GM18517 (cell line): Measurements from ENCODE around the gene ADAMTS6.

ENCODE experiments used
- ATAC-seq: cut with Tn5 transposase; IDR thresholded peaks from one replicate; pipeline ENCODE4 v1.9.1; 2021; ENCODE audit warnings: mild to moderate bottlenecking, moderate library complexity; ENCODE audit not compliant: unreplicated experiment

Gene ADAMTS6

DNA sequence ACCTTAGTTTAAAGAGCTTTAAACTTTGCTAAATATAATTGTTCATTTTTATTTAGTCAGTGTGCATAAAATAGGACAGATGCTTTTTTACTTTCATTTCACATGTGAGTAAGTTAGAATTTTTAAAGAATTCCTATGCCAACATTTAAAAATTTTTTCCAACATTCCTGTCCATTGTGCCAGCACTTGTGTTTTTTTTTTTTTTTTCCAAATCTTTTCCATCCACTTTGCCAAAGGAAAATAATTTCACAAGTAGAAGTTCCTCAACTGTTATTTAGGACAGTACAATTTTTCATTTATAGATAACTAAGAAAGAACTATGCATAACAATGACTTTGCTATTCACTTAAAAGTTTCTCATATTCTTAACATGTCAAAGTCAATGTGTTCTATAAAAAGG is 189.5 kb downstream of the ADAMTS6 start:
- ATAC-seq, result no peak

DNA sequence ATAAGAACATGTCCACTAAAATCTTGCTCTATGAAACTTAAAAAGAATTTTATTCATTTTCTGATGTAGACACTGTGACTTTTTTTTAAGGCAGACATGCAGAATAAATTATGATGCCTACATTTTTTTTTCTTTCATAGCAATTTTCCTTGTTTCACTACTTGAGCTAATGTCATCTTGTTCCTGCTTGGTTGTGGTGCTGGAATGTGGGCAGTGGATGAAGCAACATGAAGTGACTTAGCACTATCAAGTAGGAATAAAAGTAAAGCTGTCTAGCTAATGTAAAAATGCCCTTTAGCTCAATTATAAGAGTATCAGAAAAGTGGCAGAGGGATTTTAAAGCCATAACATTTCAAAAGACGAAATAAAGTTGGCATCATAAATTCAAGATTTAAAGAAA is 191.0 kb downstream of the ADAMTS6 start:
- ATAC-seq, result no peak

DNA sequence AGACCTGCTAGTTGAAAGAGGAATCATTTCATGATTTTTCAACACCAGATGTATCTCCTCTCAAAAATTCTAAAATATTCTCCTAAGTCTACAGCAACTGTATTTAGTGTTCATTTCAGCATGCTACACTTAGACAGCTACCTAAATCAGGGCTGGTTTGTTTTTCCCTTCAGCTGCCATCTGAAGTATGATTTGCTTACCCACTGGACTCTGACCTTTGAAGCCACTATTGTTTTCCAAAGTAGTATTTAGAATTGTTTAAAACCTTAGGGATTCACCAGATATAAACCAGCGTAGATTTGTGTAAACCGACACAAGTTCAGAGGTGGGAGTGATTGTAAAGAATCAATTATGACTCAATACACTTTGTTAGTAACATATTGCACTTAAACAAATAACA is 193.1 kb downstream of the ADAMTS6 start:
- ATAC-seq, result no peak

DNA sequence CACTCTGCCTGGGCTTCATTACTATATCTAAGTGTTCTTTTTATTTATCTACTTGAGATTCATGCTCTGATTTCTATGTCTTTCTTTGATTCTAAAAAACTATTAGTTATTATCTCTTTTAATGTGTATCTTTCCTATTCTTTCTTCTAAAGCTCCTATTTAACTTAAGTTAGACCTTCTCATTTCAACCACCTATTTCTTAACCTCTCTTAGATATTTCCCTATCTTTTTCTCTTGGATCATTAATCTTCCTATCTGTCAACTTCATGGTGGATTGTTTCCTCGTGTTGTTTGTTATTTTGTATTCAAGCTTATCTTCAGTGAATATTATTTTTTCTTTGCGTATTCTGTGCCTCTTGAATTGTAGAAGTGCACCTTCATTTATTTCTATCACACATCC is 202.1 kb downstream of the ADAMTS6 start:
- ATAC-seq, result no peak

DNA sequence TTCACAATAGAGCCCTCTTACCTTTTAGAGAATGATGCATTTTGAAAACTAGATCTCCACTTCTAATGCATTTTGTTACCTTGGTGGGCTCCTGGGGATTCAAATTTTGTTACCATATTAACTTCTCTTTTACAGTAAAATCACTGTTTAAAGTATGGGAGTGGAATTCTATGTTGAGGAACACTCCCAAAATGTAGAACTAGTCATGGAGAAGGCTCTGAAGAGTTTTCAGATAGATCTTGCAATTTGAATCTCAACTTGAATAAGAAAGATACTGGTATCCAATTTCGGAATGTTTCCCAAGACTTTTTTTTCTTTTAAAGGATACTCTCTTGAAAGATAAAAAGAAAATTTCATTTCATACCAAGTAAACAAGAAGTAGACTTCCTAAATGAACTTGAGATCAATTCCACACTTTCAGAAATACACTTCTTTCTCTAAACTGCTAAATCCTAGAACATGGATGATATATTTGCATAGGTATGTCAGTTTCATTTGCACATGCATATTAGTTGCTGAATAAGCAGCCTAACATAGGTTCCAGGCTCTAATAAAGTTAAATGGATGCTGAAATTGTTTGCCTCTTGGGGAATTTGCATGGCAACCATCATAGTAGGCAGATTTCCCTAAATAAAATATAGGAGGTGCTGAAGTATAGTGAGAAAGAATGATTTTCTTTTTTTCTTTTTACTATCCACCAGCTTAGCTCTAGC is 205.4 kb downstream of the ADAMTS6 start:
- ATAC-seq, result no peak

DNA sequence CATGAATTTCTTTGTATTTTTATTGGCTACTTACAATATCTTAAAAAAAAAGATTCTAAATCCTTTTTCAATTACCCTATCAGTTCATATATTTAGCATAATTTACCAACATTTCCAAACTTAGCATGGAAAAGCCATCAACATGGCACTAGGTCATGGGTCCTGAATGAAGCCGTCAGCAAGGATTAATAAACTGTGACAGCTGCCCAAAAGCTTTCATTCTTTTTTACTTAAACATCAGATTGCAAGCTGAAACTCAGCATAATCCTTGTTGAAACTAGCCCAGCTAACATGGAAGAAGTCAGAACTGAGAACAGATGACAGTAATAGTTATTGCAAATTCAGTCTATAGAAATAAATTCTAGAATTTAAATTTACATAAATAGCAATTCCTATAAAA is 209.8 kb downstream of the ADAMTS6 start:
- no peak for ATAC-seq

DNA sequence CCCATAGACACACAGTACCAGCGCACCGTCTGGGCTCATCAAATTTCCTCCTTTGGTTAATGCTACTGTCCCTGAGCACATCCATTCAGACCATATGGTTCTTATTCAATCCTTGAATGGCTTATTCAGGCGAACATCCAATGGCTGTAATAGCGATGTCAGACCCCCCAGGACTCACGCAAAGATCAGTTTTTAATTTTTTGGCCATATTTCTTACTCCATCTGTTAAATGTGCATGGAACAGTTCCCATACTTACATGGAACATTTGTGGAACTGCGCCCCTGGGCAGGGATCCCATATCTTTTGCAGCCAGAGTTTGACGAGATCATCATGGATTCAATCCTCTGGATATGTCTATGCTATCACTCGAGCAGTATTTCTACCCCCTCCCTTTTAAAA is 213.2 kb downstream of the ADAMTS6 start:
- ATAC-seq, result no peak

DNA sequence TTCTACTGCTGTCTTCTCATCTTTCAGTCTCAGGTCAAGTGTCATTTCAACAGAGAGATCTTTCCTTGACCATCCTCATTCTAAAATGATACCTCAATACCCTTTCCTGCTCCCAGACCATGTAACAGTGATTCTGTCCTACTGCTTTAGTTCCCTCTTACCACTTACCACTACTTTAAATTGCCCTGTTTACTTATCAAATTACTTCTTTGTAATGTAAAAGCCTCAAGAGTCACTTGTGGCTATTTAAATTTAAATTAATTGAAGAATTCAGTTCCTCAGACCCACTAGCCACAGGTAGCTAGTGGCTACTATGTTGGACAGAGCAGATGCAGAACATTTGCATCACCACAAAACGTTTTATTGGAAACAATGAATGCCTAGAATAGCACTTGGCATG is 217.3 kb downstream of the ADAMTS6 start:
- ATAC-seq, result no peak

DNA sequence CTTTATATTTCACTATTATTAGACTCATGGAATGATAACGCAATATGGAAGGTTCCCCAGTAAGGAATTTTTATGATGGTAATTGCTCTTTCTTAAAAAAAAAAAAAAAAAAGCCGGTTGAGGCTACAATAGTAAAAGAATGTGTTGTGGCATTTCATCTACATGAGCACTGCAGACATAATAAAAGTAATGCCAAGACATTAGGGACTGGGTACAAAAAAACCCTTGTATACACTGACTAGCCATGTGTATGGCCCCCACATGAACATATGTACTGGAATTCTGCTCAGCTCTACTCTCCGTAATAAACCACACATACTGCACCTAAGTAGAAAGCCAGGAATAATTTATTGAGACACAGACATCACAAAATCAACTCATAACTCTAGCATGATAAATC is 218.4 kb downstream of the ADAMTS6 start:
- ATAC-seq, result no peak

DNA sequence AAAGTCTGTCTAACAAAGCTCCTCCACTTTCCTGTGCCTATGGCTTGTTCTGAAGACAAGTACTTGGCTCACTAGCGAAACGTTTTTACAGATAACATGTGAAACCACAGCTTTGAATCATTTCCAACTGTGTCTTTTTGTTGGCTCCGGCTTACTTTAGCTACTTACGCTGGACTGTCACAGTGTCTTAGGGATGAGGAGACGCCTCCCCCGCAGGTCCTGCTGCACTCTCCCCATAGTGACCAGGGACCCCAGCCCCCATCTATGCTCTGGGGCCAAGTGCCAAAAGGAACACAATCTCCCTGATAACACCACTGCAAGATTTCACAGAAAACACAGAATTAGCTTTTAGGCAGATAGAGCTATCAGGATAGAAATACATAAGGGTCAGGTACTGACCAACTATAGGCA is 219.1 kb downstream of the ADAMTS6 start:
- ATAC-seq, result no peak

DNA sequence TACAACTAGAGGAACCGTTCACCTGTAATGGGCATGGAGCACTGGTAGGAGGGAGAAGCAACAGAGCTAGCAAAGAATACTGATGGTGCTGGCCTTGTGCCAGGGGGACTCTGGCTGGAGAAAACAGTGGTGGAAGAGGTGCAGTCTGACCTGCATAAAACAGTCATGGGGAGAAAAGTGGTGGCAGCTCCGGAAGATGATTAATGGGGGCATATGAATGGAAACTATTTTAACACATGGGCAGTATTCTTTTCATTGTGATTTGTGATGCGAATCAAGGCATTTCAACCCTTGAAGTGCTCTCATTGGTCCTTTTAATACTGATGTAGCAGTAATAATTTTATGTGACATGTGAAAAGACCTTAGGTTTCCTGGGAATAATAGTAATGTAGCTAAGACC is 219.6 kb downstream of the ADAMTS6 start:
- no peak for ATAC-seq

DNA sequence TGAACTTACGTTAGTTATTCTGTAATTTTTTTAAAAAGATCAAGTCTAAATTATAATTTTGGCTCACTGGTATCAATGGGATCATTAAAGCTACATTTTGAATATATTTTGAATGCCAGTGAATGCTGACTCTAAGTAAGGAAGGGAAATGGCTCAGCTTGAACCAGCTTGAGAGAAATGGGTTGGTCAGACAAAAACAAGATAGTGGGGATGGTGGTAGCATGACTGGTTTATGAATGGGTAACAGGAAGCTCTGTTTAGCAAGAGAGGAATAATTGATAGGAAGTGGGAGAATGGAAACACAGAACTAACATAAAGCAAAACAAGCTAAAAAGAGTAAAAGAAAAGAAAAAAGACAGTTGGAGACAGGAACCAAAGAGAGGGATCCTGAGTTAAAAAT is 220.2 kb downstream of the ADAMTS6 start:
- ATAC-seq, result no peak

DNA sequence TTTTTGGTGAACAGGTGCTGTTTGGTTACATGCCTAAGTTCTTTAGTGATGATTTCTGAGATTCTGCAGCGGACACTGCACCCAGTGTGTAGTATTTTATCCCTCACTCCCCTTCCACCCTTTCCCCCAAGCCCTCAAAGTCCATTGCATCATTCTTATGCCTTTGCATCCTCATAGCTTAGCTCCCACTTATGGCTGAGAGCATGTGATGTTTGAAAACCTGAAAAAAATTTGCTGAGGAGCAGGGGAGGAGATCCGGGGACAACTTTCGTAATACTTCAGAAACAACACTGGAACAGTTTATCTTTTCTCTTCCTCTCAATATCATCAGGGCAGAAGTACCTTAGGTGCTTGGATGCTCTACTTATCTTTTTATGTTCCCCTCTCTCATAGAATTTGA is 226.4 kb downstream of the ADAMTS6 start:
- no peak for ATAC-seq

DNA sequence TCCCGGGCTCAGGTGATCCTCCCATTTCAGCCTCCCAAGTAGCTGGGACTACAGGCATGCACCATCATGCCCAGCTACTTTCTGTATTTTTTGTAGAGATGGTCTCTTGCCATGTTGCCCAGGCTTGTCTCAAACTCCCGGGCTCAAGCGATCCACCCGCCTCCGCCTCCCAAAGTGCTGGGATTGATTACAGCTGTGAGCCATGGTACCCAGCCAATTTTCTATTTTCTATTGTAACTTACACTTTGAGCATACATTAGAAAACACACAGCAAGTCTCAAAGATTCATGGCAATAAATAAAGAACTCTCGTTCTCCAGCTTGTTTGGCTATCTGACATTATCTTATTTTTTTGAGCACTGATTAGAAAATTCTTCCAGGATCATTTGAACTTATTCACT is 228.7 kb downstream of the ADAMTS6 start:
- no peak for ATAC-seq

DNA sequence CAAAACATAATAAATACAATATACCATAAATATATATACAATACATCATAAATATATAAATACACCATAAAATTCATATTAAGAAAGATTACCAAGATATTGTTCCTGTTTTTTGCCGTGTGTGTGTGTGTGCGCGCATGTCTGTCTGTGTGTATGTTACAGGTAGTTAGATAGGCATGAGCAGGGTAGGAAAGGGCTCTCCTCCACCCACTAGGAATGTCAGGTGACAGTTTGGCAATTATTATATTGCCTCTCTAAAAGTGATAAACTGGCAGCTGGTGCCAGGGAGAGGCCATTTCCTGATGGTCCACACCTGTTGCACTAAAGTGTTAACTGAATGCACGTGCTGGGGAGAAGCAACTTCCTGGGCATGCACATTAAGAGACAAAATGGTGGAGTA is 232.8 kb downstream of the ADAMTS6 start:
- ATAC-seq, result no peak

DNA sequence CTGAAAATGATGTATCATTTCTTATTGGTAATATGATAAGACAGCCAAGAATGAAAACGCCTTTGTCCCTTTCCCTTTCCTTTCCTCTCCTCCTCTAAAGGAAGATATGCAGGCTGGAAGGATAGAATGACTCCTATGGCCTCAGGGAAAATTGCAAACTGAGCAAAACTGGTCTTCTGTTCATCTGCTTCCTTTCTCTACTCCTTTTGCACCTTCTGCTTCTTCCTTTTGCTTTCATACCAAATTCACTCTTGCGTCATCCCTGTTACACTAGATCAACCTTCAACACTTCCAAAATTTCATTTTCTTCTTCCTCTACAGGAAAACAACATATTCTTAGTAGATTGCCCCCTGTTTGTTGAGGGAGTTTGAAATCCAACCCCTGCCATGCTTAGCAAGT is 234.1 kb downstream of the ADAMTS6 start:
- ATAC-seq, result no peak

DNA sequence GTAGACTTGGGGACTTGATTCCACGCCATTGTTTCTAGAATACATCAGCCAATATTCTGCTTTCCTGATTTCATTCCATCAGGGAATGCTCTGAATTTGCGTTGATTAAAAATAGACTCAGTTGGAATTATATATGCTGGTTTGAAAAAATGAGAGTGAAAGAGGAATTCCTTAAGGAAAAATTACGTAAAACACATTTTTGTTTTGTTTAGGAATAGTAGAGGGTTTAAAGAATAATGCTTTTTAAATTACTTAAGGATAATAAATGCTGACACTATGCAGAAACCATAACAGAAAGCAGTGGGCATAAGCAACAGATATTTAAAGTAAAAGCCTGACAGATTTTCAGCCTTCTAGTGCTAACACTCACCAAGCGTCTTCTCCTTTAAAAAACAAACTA is 235.0 kb downstream of the ADAMTS6 start:
- no peak for ATAC-seq

DNA sequence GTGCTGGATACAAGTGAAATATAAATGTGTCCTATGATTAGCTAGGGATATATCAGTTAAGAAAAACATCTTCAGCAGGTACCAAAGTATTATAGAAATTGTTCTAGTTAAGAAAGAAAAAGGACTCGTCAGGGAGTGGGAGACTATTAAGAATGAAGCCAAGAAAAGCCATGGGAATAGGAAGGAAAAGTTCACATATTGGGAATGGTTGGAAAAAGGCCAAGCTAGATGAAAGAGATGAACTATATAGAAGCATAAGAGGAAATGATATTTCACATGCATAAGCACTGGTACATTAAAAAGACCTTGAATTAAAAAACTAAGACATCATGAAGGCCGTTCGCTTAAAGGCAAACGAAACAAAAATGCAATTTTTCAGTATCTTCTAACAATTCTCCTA is 237.7 kb downstream of the ADAMTS6 start:
- no peak for ATAC-seq

DNA sequence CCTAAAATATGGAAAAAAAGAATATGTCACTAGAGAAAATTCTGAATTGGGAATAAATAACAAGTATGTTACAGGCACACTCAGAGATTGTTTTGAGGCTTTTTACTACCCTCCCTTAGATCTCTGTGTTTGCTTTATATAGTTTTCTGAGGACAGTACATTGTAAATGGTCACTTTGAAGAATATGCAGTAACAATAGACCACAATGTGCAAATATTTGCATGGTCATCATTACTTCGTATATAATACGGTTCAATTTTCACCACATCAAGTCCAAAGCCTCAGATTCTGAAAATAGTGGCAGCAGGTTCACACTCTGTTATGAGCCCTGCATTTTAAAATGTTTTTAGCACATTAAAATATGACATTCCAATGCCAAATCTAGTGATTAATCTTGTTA is 238.6 kb downstream of the ADAMTS6 start:
- ATAC-seq, result no peak

DNA sequence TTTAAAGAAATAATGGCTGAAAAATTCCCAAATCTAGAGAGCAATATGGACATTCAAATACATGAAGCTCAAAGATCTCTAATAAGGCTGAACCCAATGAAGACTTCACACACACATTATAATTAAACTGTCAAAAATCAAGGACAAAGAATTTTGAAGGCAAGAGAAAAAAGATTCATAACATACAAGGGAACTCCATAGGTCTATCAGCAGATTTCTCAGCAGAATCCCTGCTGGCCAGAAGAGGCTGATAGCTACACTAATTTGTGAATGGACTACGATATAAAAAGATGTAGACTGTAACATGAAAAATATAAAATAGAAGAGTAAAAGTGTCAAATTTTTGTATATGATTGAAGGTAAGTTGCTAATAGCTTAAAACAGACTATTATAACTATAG is 251.9 kb downstream of the ADAMTS6 start:
- ATAC-seq, result no peak

DNA sequence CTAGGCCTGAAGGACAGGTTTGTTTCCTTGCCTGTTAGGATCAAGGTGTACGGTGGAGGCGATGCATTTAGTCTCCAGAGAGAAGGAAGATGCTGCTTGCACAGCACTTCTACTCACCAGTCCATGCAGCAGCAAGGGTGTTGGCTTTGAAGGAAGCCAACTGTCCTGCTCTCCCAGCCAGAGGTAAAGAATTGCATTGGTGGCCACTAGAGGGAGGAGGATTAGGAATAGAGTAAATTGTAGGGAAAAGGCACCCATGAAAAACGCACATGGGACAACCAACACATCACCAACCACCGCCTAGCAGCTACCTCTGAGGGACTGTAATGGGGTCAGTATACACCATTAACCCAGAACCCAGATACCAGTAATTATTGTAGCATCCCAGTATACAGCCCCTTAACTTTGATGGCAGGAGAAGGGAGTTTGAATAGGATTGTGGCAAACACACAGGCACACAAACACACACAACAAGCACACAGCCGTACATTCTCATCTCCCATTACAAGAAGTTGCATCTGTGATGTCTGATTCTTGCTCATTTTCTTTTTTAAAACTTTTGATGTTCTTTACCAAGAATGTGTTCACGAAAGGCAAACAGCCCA is 267.7 kb downstream of the ADAMTS6 start:
- ATAC-seq, result no peak

DNA sequence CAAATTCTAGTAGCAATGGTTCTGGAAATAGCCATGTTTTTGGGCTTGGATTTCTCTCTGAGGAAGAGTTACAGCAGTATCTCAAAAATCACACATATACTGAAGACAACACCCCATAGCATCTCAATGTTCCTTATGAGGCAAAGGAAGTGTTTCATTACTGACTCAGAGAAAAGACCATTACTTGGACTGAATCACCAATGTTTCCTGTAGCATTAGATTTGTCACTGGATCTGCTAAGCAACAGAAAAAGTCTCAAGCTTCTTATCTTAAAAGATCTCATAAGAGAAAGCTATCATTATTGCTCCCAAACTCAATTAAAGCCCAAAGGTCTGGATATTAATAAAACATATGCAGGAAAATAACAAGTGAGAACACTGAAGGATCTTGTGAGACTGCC is 272.4 kb downstream of the ADAMTS6 start:
- no peak for ATAC-seq

DNA sequence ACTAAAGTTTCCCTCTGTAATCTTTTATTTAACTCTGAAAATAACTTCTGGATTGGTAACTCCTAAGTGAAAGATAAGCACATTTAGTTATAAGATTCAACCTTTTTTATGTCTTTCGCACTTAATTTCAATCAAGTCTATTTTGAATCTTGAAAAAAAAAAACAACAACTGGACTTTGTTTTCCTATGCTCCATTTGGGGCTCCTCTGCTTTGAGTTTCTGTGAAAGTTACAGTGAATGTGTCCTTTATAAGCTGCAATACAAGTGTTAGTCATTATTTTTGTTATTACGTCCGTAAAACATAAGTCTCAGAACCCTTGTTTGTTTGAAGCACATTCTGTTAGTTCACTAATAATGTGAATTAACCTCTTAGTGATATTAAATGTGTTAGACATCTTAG is 276.8 kb downstream of the ADAMTS6 start:
- ATAC-seq, result no peak
